GM12873 (cell line): ENCODE data around the gene UROD.

Experiments
- CTCF ChIP-seq: IDR thresholded peaks from 2 replicates; pipeline ENCODE4 v1.5.1; 2012; ENCODE audit warnings: low read depth, mild to moderate bottlenecking, moderate library complexity, low read length, control low read depth; ENCODE audit not compliant: insufficient read depth; ENCODE audit errors: missing control alignments

Gene UROD

GRCh38 chr1:45011837-45012638 lies at the start of gene UROD:
Gene UROD, plus strand, starts transcription at chr1:45012254. Its CDS starts 12 bp downstream, at chr1:45012266.
- no peak for TF ChIP-seq CTCF

- TF ChIP-seq CTCF, result no peak
Measured at GRCh38 chr1:44962729-44963128, 49.3 kb upstream of the UROD start.

GRCh38 chr1:44964396-44964795 lies 47.7 kb upstream of the UROD start:
- TF ChIP-seq CTCF, result no peak

- no peak for TF ChIP-seq CTCF
Measured at GRCh38 chr1:44970317-44970716, 41.7 kb upstream of the UROD start.

- no peak for TF ChIP-seq CTCF
Measured at GRCh38 chr1:44973645-44974044, 38.4 kb upstream of the UROD start.

- TF ChIP-seq CTCF, result no peak
Measured at GRCh38 chr1:44976252-44976651, 35.8 kb upstream of the UROD start.

- TF ChIP-seq CTCF, result no peak
Measured at GRCh38 chr1:44985747-44986359, 26.2 kb upstream of the UROD start.
